HS-27A (cell line): ENCODE results near the gene FER.

ENCODE experiments used
- DNase-seq: peaks from one replicate; pipeline ENCODE4 v3.0.0-alpha.2; 2012; ENCODE audit warnings: low read depth, missing footprints

Gene FER

DNA sequence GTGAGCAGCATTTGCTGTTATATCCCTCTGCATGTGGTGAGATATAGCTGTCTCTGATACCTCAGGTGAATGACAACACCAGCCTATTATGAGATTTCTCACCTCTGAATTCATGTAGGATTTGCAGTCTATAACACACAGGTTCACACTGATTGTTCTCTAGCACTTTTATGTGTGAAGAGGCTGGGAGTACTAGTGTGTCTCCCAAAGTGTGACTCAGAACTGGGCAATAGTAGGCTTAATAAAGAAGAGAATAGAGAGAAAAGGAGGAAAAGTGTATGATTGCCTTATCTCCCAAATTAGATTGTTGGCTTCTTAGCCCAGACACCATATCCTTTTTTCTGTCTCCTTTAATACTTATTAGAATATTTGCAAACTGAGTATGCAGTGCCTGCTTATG, 430.1 kb downstream of the FER start:
- DNase-seq, result no peak

GRCh38 chr5:109180668-109181067, 433.0 kb downstream of the FER start:
- no peak for DNase-seq

- DNase-seq, result no peak
These were observed 439.1 kb downstream of the FER start for GRCh38 chr5:109186759-109187158.

DNA sequence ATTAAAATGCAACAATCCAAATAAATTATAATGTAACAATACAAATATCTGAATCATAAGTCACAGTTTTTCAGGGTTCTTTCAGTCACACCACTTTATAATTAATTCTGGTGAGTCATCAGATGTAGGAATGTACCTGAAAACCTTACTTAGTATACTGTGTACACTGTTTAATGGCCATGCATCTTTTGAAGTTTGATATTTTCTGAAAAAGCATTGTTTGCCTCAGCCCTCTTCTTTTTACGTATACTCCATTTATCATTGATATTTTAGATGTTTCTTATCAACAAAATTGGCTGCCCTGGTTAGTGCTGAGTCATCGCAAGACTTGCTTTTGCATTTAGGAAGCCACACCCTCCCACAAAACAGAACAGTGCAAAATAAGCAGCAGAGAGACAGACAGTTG, 443.5 kb downstream of the FER start:
- no peak for DNase-seq

- no peak for DNase-seq
These were observed 444.3 kb downstream of the FER start for GRCh38 chr5:109192027-109192426.

GRCh38 chr5:109192555-109193281, 445.0 kb downstream of the FER start:
- no peak for DNase-seq

DNA sequence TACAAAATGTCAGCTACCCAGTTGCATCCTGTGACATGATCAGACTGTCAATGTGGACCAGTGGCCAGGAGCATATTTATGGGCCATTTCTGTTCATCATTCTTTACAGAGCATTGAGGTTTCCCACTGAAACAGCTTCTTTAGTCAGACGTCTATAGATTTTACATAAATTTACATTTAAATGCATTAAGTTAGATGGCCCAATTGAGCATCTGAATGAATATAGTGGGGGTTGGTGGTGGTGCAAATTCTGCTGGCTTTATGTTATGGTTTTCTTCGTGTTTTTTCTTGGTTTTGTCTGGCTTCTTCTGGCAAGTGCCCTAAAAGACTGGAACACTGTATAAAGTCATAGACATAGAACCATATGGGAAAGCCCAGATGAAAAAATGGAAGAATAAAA, 448.0 kb downstream of the FER start:
- DNase-seq, result no peak

DNA sequence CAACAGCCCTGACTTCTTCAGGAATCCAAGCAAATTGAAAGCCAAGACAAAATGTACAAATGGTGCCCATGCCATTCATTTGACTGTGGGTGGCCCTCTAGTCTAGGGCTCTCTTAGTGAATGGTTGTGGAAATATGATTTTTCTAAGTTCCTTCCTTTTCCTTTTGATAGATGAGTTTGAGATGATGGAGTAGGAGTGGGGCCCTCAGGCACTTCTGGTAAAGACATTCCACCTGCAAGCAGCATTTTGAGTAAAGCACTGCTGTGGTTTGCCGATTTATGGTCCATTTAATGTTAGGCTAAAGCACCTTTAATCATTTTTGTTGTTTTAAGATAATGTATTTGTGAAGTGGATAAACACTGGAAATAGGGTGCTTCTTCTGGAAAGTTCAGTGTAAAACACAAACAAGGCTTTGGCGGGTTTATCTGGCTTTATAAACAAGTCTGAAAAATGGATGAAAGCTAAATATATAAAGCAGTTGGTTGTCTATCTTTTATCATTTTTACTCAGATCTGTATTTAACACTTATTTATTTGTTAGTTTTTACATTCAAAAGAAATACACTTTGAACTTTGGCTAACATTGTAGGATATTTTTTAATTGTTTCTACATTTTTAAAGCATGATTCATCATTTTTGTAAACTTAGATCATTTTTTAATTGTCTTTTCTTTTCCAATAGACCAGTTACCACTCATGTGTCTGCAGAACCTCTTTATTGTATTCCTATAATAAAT, 448.6 kb downstream of the FER start:
- no peak for DNase-seq

- no peak for DNase-seq
These were observed 449.1 kb downstream of the FER start for GRCh38 chr5:109196823-109197160.

DNA sequence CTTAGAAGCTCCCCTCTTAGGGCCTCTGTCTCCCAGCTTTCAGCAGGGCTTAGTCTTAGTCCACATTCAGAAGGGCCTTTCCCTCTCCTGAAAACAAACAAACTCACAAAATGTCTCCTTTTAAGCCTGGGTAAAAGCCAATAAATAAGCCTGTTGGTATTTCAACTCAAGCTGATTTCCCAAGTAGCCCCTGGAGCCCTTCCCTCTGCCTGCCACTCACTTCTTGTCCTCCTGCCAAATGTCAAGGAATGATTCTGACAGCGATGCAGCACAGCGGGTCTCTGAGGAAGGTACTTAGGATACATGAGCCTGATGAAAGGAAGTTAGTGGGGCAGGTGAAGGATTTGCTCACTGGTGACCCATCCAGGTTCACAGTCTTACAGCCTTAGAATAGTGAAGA, 451.6 kb downstream of the FER start:
- DNase-seq, result no peak

- no peak for DNase-seq
These were observed 452.3 kb downstream of the FER start for GRCh38 chr5:109199799-109200620.

GRCh38 chr5:109215040-109215439, 467.3 kb downstream of the FER start:
- no peak for DNase-seq

DNA sequence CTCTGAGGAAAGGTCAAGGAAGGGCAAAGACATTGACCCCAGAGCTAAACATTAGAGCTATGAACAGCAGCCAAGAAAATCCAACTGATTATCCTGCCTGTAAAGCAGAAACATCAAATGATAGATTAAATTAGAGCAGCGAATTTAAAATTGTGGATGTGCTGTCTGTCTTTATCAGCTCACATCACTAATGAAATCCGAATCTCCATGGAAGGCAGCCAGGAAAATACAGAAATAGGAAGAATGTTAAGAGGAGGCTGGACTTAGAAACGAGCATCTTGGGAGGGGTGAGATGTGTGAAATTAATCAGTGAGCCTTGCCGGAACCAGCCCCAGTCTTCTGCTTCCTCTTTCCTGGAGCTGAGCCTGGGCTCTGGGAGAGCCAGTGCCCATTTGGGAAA, 471.1 kb downstream of the FER start:
- no peak for DNase-seq

DNA sequence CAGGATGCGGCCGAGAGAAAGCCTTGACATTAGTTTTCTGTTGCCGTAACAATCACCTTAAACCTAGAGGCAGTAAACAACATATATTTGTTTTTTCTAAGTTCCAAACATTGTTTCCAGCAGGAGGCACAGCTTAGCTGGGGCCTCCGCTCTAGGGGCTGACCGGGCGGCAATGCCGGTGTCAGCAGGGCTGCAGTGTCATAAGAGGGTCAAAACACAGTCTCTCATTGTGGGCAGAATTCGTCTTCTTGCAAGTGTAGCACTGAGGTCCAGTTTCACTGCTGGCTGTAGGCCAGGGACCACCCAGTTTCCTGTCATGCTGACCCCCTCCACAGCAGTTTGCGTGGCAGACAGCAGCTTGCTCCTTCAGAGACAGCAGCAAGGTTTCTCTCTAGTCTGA, 475.8 kb downstream of the FER start:
- DNase-seq, result no peak

DNA sequence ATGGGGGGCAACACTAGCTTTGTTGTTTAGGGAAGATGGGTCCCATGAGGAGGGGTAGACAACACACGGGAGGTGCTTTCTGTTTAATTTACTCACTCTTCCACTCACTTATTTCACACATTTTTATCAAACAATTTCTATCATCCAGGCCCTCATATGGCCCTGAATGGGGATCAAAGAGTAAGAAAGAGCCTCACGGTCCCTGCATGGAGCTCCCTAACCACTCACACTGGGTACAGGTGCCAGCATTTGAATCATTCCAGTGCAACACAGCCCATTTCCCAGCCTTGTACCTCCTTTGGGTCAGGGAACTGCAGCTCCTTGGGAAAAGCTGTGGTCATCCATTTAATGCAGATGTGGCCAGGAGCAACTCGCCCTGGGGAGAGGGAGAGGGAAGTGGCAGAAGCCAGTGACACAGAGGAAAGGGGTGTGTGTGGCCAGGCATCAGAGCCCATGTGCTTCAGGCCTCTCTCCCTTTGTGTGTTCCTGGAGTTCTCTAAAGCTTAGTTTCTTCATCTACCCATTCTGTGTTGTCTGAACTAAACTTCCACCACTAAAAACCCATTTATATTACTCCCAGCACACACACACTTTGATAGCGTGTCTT, 476.7 kb downstream of the FER start:
- no peak for DNase-seq

DNA sequence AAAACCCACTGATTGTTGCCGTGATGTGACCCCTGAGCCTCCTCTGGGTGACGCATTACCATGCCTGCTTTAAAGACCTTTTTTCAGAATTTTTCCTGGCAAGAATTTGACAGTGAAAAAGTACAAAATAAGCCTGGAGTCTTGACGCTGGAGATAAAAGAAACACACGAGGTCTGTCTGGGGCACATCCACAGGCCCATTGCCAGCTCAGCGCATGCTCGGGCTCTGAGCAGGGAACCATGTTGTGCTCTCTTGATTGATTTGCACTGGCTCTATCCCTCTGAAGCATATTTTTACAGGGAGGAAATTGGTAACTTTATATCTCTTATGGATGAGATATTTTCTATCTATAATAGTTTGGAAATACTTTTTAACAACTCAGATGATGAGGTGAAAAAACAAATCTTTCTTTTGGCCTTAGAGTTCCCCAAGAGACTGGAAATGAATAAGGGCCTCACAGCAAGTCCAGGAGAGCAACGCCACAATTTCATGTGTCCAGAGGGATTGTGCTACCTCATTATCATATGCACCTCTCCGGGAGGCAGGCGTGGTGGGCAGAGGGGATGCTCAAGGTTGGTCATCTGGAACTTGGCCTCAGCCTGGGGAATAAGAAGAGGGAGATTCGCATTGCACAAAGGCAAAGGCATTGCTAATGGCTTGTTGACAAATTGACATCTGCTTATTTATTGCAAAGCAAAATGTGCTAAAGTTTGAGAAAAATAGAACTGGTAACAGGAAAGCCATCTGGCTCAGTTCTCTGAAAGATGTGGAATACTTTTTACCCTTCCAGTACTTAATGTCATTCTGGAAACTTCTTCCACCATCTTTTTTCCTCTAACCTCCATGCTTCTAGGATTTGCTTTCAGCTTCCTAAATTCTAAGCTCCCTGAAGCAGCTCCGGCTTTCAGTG, 478.3 kb downstream of the FER start:
- DNase-seq, result no peak

DNA sequence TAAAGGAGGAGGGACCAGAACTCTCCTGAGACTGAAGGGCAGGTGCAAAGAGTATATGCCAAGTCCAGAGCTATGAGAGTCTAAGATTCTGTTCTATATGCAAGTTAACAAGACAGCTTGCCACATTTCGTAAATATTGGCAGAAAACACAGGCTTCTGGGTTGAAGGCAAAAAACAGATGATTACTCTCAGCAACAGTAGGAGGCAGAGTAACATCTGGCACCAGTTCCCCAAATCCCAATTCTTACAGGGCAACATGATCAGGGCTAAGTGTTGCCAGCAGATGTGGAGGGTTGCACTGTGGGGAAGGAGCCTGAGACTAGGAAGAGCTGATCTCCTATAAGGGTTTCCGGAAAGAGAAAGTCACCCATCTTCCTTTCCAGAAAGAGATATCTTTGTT, 482.7 kb downstream of the FER start:
- DNase-seq, result no peak

DNA sequence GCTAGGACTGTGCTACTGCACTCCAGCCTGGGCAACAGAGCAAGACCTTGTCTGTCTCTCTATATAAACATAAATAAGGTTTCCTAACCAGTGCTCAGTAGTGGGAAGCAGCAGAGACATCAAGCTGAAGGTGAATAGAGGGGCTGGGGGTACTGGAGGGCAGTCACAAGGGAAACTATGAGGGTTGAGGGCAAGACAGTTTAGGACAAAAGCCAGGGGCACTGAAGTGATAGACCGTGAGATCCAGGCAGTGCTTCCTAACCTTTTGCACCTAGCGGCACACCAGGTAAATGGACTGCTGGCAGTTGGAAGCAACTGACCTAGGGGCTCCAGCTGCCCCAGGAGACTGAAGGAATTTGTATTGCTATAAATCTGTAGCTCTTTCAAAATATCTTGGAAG, 483.6 kb downstream of the FER start:
- no peak for DNase-seq

DNA sequence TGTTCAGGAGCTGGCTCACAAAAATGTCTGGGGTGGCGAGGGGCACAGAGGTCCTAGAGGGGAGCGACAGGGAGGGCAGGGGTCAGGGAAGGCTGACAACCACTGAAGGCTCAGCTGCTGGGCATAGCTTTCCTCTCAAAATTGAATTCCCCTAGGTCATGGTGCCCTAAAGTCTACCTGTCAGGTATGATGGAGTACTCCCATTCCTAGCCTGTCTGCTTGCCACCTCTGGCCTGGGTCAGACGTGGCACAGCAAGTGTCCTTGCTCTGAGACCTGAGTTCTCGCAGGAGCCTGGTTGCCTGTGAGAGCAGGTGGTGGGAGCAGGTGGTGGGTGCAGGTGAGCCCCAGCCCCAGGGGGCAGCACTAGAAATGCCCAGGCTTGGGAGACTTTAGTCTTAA, 486.7 kb downstream of the FER start:
- no peak for DNase-seq

GRCh38 chr5:109239456-109239855, 491.8 kb downstream of the FER start:
- DNase-seq, result no peak

GRCh38 chr5:109242518-109242917, 494.8 kb downstream of the FER start:
- DNase-seq, result no peak

DNA sequence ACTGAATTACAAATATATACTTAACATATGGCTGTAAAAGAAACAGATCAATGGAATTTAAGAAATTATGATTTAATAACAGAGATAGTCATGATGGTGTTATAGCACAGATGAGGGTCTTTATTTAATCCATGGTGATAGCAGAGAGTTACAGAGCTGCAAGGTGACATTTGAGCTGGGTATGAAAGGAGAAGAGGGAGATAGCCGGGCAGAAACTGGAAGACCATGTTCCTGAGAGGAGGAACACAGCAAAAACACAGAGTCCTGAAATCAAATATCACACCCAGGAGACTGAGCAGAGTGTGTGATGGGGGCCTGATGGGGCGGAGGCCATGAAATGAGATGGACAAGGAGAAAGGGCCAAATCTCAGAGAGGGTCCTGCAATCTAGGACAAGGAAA, 498.7 kb downstream of the FER start:
- DNase-seq, result no peak
